Breast epithelium (tissue), 4 donors: ENCODE data around the gene DPYSL4. TPM values are rescaled to one million over a fixed set of nuclear protein-coding genes. Genes with fewer than 3 reads are reported as not detected.

Experiments
- DNase-seq, 2 donors: peaks; one replicate each; pipeline ENCODE4 v3.0.0-alpha.2; 2019; ENCODE audit warnings: low spot score in 2 of 2
- H3K27ac ChIP-seq, 2 donors: fragments of 200-600 bp; sonication (generic) in 1 of 2; one replicate each; pipeline ENCODE4 v1.5.1; 2016 to 2019; ENCODE audit warnings: mild to moderate bottlenecking in 1 of 2
- H3K27me3 ChIP-seq, 2 donors: fragments of 200-600 bp; sonication (generic) in 1 of 2; one replicate each; pipeline versions ENCODE4 v1.5.1 to v1.6.0; 2017 to 2019; ENCODE audit warnings: control low read depth in 1 of 2, mild to moderate bottlenecking in 1 of 2
- H3K36me3 ChIP-seq: fragments of 200-600 bp; one replicate; pipeline ENCODE4 v1.5.1; 2019
- H3K4me1 ChIP-seq, 2 donors: fragments of 200-600 bp; sonication (generic); one replicate each; pipeline ENCODE4 v1.5.1; 2016 to 2019; ENCODE audit warnings: control low read depth in 1 of 2
- H3K4me3 ChIP-seq, 3 donors: fragments of 200-600 bp; sonication (generic); 1 replicate in 2 of 3; 2 replicates in 1 of 3; pipeline ENCODE4 v1.5.1; 2016 to 2019; ENCODE audit warnings: mild to moderate bottlenecking in 3 of 3, moderate library complexity in 2 of 3
- H3K9me3 ChIP-seq, 2 donors: fragments of 200-600 bp; sonication (generic) in 1 of 2; one replicate each; pipeline ENCODE4 v1.5.1; 2016 to 2019; ENCODE audit warnings: control low read depth in 1 of 2
- POLR2A ChIP-seq: fragments of 450-650 bp; IDR thresholded peaks from one replicate; pipeline ENCODE4 v1.6.1; 2016; ENCODE audit warnings: antibody characterized with exemption, mild to moderate bottlenecking, moderate library complexity
- POLR2AphosphoS5 ChIP-seq, 3 donors: sonication (generic); formaldehyde crosslinking; IDR thresholded peaks; one replicate each; pipeline ENCODE4 v1.6.1; 2017; ENCODE audit warnings: antibody characterized with exemption in 3 of 3
- intact Hi-C: fragments of 100-400 bp; cut with DNase I; formaldehyde crosslinking; loops from one replicate; pipeline ENCODE4 v1.15.1; 2023; ENCODE audit warnings: low total_unique reads
- total RNA-seq, 3 donors: library from RNA; depleted of rRNA; stranded (reverse); fragments of >200 nt; gene quantifications; one replicate each; pipeline ENCODE4 v1.1.0, GENCODE V29; 2016
- TF ChIP-seq, protein P1 (sequence below), 3 donors: fragments of 450-650 bp; IDR thresholded peaks; one replicate each; pipeline ENCODE4 v1.5.1; 2016 to 2017; ENCODE audit warnings: antibody characterized with exemption in 3 of 3, mild to moderate bottlenecking in 3 of 3, moderate library complexity in 3 of 3

The DPYSL4 gene
- total RNA-seq, 3 donors from 2014 or later, result 1.9 to 2.3 (median 2.1) TPM

- H3K4me1 ChIP-seq, result no peaks in the 10 kb centered on the region
- TF ChIP-seq, protein P1, sequence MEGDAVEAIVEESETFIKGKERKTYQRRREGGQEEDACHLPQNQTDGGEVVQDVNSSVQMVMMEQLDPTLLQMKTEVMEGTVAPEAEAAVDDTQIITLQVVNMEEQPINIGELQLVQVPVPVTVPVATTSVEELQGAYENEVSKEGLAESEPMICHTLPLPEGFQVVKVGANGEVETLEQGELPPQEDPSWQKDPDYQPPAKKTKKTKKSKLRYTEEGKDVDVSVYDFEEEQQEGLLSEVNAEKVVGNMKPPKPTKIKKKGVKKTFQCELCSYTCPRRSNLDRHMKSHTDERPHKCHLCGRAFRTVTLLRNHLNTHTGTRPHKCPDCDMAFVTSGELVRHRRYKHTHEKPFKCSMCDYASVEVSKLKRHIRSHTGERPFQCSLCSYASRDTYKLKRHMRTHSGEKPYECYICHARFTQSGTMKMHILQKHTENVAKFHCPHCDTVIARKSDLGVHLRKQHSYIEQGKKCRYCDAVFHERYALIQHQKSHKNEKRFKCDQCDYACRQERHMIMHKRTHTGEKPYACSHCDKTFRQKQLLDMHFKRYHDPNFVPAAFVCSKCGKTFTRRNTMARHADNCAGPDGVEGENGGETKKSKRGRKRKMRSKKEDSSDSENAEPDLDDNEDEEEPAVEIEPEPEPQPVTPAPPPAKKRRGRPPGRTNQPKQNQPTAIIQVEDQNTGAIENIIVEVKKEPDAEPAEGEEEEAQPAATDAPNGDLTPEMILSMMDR (IDR thresholded peaks at IDR 0.05), result no peak
- no peak for TF ChIP-seq POLR2A
- TF ChIP-seq POLR2AphosphoS5 (IDR thresholded peaks at IDR 0.05), result no peak
- H3K4me3 ChIP-seq, result no peak overlapping the region
- H3K27ac ChIP-seq, result no peak overlapping the region
- no peaks in the 10 kb centered on the region for H3K36me3 ChIP-seq
- H3K9me3 ChIP-seq, result no peaks in the 10 kb centered on the region
- H3K27me3 ChIP-seq, result peaks cover 0 to 4% of the 10 kb centered on the region in 2 donors
- DNase-seq, result no peak
- intact Hi-C loops, result no loop called here
These were observed 13.6 kb upstream of the DPYSL4 start for GRCh38 chr10:132173185-132173584.

DNA sequence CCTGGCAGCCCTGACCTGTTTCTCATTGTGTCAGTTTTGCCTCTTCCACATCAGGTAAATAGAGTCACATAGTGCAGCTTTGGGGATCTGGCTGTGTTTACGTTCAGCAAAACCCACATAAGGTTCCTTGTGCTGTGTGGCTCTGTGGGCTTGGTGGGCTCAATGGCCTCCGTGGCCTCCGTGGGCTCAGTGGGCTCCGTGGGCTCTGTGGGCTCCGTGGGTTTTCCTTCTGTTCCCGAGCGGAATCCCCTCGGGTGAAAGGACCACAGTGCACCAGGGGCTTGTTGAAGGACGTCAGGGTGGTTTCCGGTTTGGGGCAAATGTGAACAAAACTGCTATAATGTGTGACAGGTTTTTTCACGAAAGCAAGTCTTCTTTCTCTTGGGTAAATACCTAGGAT, 12.5 kb upstream of the DPYSL4 start:
- no peaks in the 10 kb centered on the region for H3K9me3 ChIP-seq
- no peak for DNase-seq
- TF ChIP-seq POLR2AphosphoS5 (IDR thresholded peaks at IDR 0.05) (no peak), POLR2A (no peak)
- TF ChIP-seq, protein P1 (IDR thresholded peaks at IDR 0.05), result no peak
- no peak overlapping the region for H3K27ac ChIP-seq
- no peak overlapping the region for H3K4me3 ChIP-seq
- peaks cover 0 to 4% of the 10 kb centered on the region in 2 donors for H3K27me3 ChIP-seq
- H3K4me1 ChIP-seq, result no peaks in the 10 kb centered on the region
- no peaks in the 10 kb centered on the region for H3K36me3 ChIP-seq
- intact Hi-C loops, result no loop called here

DNA sequence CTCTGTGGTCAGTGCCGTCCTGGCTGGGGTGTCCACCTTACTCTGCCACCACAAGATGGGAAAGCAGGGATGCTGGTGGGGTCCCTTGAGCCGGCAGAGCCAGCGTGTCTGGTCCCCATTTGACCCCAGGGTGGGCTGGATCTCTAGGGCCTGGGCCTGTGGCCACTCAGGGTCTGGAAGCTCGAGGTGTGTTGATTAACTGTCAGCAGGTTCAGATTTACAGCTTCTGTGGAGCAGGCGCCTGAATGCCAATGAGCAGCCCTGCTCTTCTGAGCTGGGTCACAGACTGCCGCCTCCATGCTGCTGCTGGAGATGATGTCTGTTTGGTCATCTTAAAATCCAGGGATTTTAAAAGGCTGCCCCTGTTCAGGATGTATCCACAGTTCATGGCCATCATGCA, 11.3 kb upstream of the DPYSL4 start:
- intact Hi-C loops, result no loop called here
- no peaks in the 10 kb centered on the region for H3K4me1 ChIP-seq
- H3K27me3 ChIP-seq, result peaks cover 0 to 4% of the 10 kb centered on the region in 2 donors
- no peak overlapping the region for H3K4me3 ChIP-seq
- no peak overlapping the region for H3K27ac ChIP-seq
- DNase-seq, result no peak
- H3K36me3 ChIP-seq, result no peaks in the 10 kb centered on the region
- TF ChIP-seq POLR2A, result no peak
- no peak for TF ChIP-seq POLR2AphosphoS5 (IDR thresholded peaks at IDR 0.05)
- TF ChIP-seq, protein P1 (IDR thresholded peaks at IDR 0.05), result no peak
- H3K9me3 ChIP-seq, result no peaks in the 10 kb centered on the region

- Histone ChIP-seq H3K9me3 (no peaks in the 10 kb centered on the region), H3K36me3 (no peaks in the 10 kb centered on the region), H3K27me3 (peaks cover 0 to 4% of the 10 kb centered on the region in 2 donors), H3K4me3 (no peak overlapping the region), H3K27ac (no peak overlapping the region), H3K4me1 (no peaks in the 10 kb centered on the region)
- DNase-seq, result no peak
- TF ChIP-seq POLR2AphosphoS5 (IDR thresholded peaks at IDR 0.05), result no peak
- TF ChIP-seq, protein P1 (IDR thresholded peaks at IDR 0.05), result no peak
- TF ChIP-seq POLR2A, result no peak
- intact Hi-C loops, result no loop called here
These were observed 10.7 kb upstream of the DPYSL4 start for GRCh38 chr10:132175907-132176581.

- Histone ChIP-seq H3K4me1 (no peaks in the 10 kb centered on the region), H3K36me3 (no peaks in the 10 kb centered on the region), H3K4me3 (no peak overlapping the region), H3K27ac (no peak overlapping the region), H3K9me3 (no peaks in the 10 kb centered on the region), H3K27me3 (peaks cover 0 to 4% of the 10 kb centered on the region in 2 donors)
- intact Hi-C loops, result no loop called here
- TF ChIP-seq POLR2AphosphoS5 (IDR thresholded peaks at IDR 0.05), result no peak
- DNase-seq, result no peak
These were observed 9.9 kb upstream of the DPYSL4 start for GRCh38 chr10:132176623-132177500.
